SK-N-SH (cell line): ENCODE measurements around the gene FRMD1. TPM values are rescaled to one million over a fixed set of nuclear protein-coding genes. Genes with fewer than 3 reads are reported as not detected.

ENCODE experiments used
- CTCF ChIA-PET: fragments of 300-600, 350-600 bp; formaldehyde crosslinking; extraction: SDS; loops from one replicate; lab custom pipeline; 2021; lab: Yijun Ruan, JAX
- POLR2A ChIA-PET: fragments of 350-600 bp; sonication (Branson Sonifier 250); formaldehyde crosslinking; extraction: SDS; loops from one replicate; lab custom pipeline; 2020; ENCODE audit warnings: antibody characterized with exemption, inconsistent platforms; lab: Yijun Ruan, JAX
- DNase-seq: peaks from one replicate; pipeline ENCODE4 v3.0.0; 2012
- H2AFZ ChIP-seq: fragments of 200-600 bp; sonication (generic); 2 replicates; pipeline ENCODE4 v1.8.1; 2016; ENCODE audit warnings: antibody characterized with exemption, mild to moderate bottlenecking, low read depth
- H3F3A ChIP-seq: fragments of 200-600 bp; sonication (generic); replicated peaks from 2 replicates; pipeline ENCODE3; 2016; ENCODE audit warnings: antibody characterized with exemption, mild to moderate bottlenecking; ENCODE audit not compliant: insufficient read depth
- H3K27ac ChIP-seq, 2 experiments: fragments of 200-500 bp in 1 of 2; fragments of 200-600 bp in 1 of 2; sonication (Bioruptor generic) in 1 of 2; sonication (generic), shearing (Covaris generic) in 1 of 2; 2 replicates each; pipeline versions ENCODE4 v1.5.1 to v1.6.1; 2014 to 2016; ENCODE audit warnings: low read depth in 2 of 2, inconsistent platforms in 1 of 2, low read length in 1 of 2, mild to moderate bottlenecking in 1 of 2, mixed read lengths in 1 of 2
- H3K27me3 ChIP-seq: fragments of 200-600 bp; sonication (generic), shearing (Covaris generic); 2 replicates; pipeline ENCODE4 v1.6.1; 2016; ENCODE audit warnings: mixed run types; ENCODE audit not compliant: insufficient read depth
- H3K36me3 ChIP-seq, 2 experiments: fragments of 200-500 bp in 1 of 2; fragments of 200-600 bp in 1 of 2; sonication (Bioruptor generic) in 1 of 2; sonication (generic) in 1 of 2; replicated peaks in 1 of 2; 2 replicates each; pipeline versions ENCODE3 to v1.5.1; 2014 to 2016; ENCODE audit warnings: low read length in 1 of 2, mild to moderate bottlenecking in 1 of 2; ENCODE audit not compliant: insufficient read depth in 2 of 2, control insufficient read depth in 1 of 2
- H3K4me1 ChIP-seq, 2 experiments: fragments of 200-500 bp in 1 of 2; fragments of 200-600 bp in 1 of 2; sonication (Bioruptor generic) in 1 of 2; sonication (generic), shearing (Covaris generic) in 1 of 2; 2 replicates each; pipeline versions ENCODE4 v1.5.1 to v1.6.1; 2014 to 2016; ENCODE audit warnings: low read depth in 1 of 2, low read length in 1 of 2, mixed run types in 1 of 2; ENCODE audit not compliant: insufficient read depth in 2 of 2, control insufficient read depth in 1 of 2
- H3K4me2 ChIP-seq: fragments of 200-600 bp; sonication (generic), shearing (Covaris generic); 2 replicates; pipeline ENCODE4 v1.6.1; 2017; ENCODE audit warnings: mixed run types
- H3K4me3 ChIP-seq, 2 experiments: fragments of 200-500 bp in 1 of 2; fragments of 200-600 bp in 1 of 2; sonication (Bioruptor generic) in 1 of 2; sonication (generic), shearing (Covaris generic) in 1 of 2; 2 replicates each; pipeline versions ENCODE4 v1.5.1 to v1.8.1; 2014 to 2016; ENCODE audit warnings: low read depth in 2 of 2, inconsistent platforms in 1 of 2, low read length in 1 of 2, mild to moderate bottlenecking in 1 of 2, mixed read lengths in 1 of 2, moderate library complexity in 1 of 2
- H3K79me2 ChIP-seq: fragments of 200-600 bp; sonication (generic); 2 replicates; pipeline ENCODE4 v1.8.1; 2017; ENCODE audit warnings: mild to moderate bottlenecking; ENCODE audit not compliant: insufficient read depth
- H3K9ac ChIP-seq: fragments of 200-600 bp; sonication (generic); 2 replicates; pipeline ENCODE4 v1.6.1; 2017; ENCODE audit warnings: mixed run types
- H3K9me2 ChIP-seq: fragments of 200-600 bp; sonication (generic); 2 replicates; pipeline ENCODE4 v1.6.1; 2017; ENCODE audit warnings: mixed run types
- H3K9me3 ChIP-seq: fragments of 200-600 bp; sonication (generic); 2 replicates; pipeline ENCODE4 v1.6.1; 2017; ENCODE audit warnings: mixed run types, mild to moderate bottlenecking, moderate library complexity
- H4K20me1 ChIP-seq: fragments of 200-600 bp; sonication (generic); 2 replicates; pipeline ENCODE4 v1.6.1; 2017; ENCODE audit warnings: mild to moderate bottlenecking, mixed run types; ENCODE audit not compliant: insufficient read depth
- CTCF ChIP-seq: fragments of 200-600 bp; sonication (generic); IDR thresholded peaks from 2 replicates; pipeline ENCODE4 v1.6.1; 2017; ENCODE audit warnings: antibody characterized with exemption, mild to moderate bottlenecking, moderate library complexity
- EP300 ChIP-seq, 2 experiments: IDR thresholded peaks; 2 replicates each; pipeline versions ENCODE4 v1.4.0 to v1.6.1; 2012; ENCODE audit warnings: borderline replicate concordance in 1 of 2, low read depth in 1 of 2, low read length in 1 of 2
- FOSL2 ChIP-seq: IDR thresholded peaks from 2 replicates; pipeline ENCODE4 v1.4.0; 2012; ENCODE audit warnings: low read depth, mild to moderate bottlenecking, moderate library complexity, borderline replicate concordance
- FOXJ3 ChIP-seq: sonication (generic); formaldehyde crosslinking; IDR thresholded peaks from 2 replicates; pipeline ENCODE4 v1.5.1; 2020; ENCODE audit warnings: mild to moderate bottlenecking, missing genetic modification reagents
- FOXM1 ChIP-seq: IDR thresholded peaks from 2 replicates; pipeline ENCODE4 v1.4.0; 2012; ENCODE audit warnings: low read depth, mild to moderate bottlenecking
- GABPA ChIP-seq: IDR thresholded peaks from 2 replicates; pipeline ENCODE4 v1.4.0; 2012; ENCODE audit warnings: low read depth, mild to moderate bottlenecking
- IRF3 ChIP-seq: fragments of 150-350 bp; IDR thresholded peaks from 2 replicates; pipeline ENCODE4 v1.6.1; 2016; ENCODE audit warnings: mild to moderate bottlenecking, low read depth, low read length
- JUND ChIP-seq: IDR thresholded peaks from 2 replicates; pipeline ENCODE4 v1.4.0; 2012
- MEF2A ChIP-seq: IDR thresholded peaks from 2 replicates; pipeline ENCODE4 v1.4.0; 2012; ENCODE audit warnings: low read depth, borderline replicate concordance
- POLR2AphosphoS5 ChIP-seq: IDR thresholded peaks from 2 replicates; pipeline ENCODE4 v1.6.1; 2012; ENCODE audit warnings: low read depth, low read length
- RAD21 ChIP-seq: IDR thresholded peaks from 2 replicates; pipeline ENCODE4 v1.6.1; 2012; ENCODE audit warnings: mild to moderate bottlenecking, low read length
- RCOR1 ChIP-seq: fragments of 150-350 bp; IDR thresholded peaks from 2 replicates; pipeline ENCODE4 v1.6.1; 2017; ENCODE audit warnings: antibody characterized with exemption, low read length
- REST ChIP-seq: IDR thresholded peaks from 2 replicates; pipeline ENCODE4 v1.6.1; 2012; ENCODE audit warnings: mild to moderate bottlenecking, low read depth, low read length, moderate library complexity
- TAF1 ChIP-seq: IDR thresholded peaks from 2 replicates; pipeline ENCODE4 v1.6.1; 2012; ENCODE audit warnings: low read depth, mild to moderate bottlenecking, low read length, moderate library complexity, borderline replicate concordance
- ZBTB33 ChIP-seq: IDR thresholded peaks from 2 replicates; pipeline ENCODE4 v1.4.0; 2012; ENCODE audit warnings: low read depth, borderline replicate concordance
- WGBS: methylation state at CpG from one replicate; pipeline ENCODE4 v1.1.6; 2017; ENCODE audit warnings: low lambda C conversion rate; 5-methylcytosine and 5-hydroxymethylcytosine counted together
- polyA plus RNA-seq, 3 experiments: library from polyadenylated mRNA; depleted of rRNA; stranded (reverse); fragments of >200 nt; gene quantifications; 2 replicates each; pipeline ENCODE4 v1.2.3, GENCODE V29; 2012

Gene FRMD1
- polyA plus RNA-seq, 1 of the 3 experiments (the other 2 are of a cell fraction): not detected

- TF ChIP-seq IRF3 (no peak), RCOR1 (no peak), JUND (no peak), REST (no peak), EP300 (IDR thresholded peaks at IDR 0.05; ENCODE audit: borderline replicate concordance in 1 of 2, low read depth in 1 of 2, low read length in 1 of 2) (no peak)
Observed at GRCh38 chr6:168054765-168055560, 24.0 kb downstream of the FRMD1 start (continued).

GRCh38 chr6:168053957-168054471, 25.0 kb downstream of the FRMD1 start:
- Histone ChIP-seq H3F3A (no peaks in the 10 kb centered on the region), H3K9me3 (no peaks in the 10 kb centered on the region), H3K4me2 (no peak overlapping the region), H3K9ac (no peak overlapping the region), H2AFZ (no peak overlapping the region), H3K4me3 (no peak overlapping the region), H3K27me3 (no peaks in the 10 kb centered on the region), H3K4me1 (peaks cover 0 to 8% of the 10 kb centered on the region in 2 experiments; a peak in 1 of 4 replicates), H3K27ac (no peak overlapping the region), H3K36me3 (no peaks in the 10 kb centered on the region), H3K9me2 (no peaks in the 10 kb centered on the region), H4K20me1 (no peaks in the 10 kb centered on the region), H3K79me2 (no peaks in the 10 kb centered on the region)
- 45% methylated on average over 2 of the region's 14 CpGs for WGBS
- ChIA-PET POLR2A (no interaction called here), CTCF (interaction anchor here (0.6 to 0.9 kb wide), 2 partner anchors 8 to 80 kb away, joined by 3 read pairs; no protein-coding TSS in a partner anchor)
- TF ChIP-seq FOXM1: no peak
- TF ChIP-seq TAF1: no peak
- TF ChIP-seq FOSL2: no peak
- no peak for TF ChIP-seq RAD21
- no peak for TF ChIP-seq POLR2AphosphoS5
- TF ChIP-seq MEF2A: no peak
- TF ChIP-seq REST: no peak
- no peak for TF ChIP-seq ZBTB33
- no peak for TF ChIP-seq GABPA
- TF ChIP-seq FOXJ3 (CRISPR knock-in tag): no peak
- TF ChIP-seq CTCF: no peak
- no peak for DNase-seq
